ENCODE results near the gene KCNJ12. TPM values are rescaled to one million over a fixed set of nuclear protein-coding genes. Genes with fewer than 3 reads are reported as not detected.

KCNJ12 gene
- total RNA-seq, 4 donors from 2014 or later, result 3.8 to 14.2 (median 6.3) TPM

- 32 to 33% methylated on average over 42 to 43 of the region's 43 CpGs for WGBS, 2 donors
Observed at GRCh38 chr17:21377705-21378396, 1.7 kb downstream of the KCNJ12 start.

GRCh38 chr17:21378553-21378952 is 2.4 kb downstream of the KCNJ12 start:
- intact Hi-C loops (cut with DNase I; ENCODE audit: low total_unique reads), result no loop called here
- 73 to 76% methylated on average over 5 of the region's 5 CpGs for WGBS, 2 donors
- DNase-seq (ENCODE audit: low spot score in 2 of 2), result no peak
- H3K4me3 ChIP-seq (ENCODE audit: low read depth, poor library complexity, severe bottlenecking), result no peak overlapping the region
- TF ChIP-seq POLR2A (IDR thresholded peaks at IDR 0.05) (no peak), CTCF (IDR thresholded peaks at IDR 0.05) (no peak)

More at GRCh38 chr17:21377705-21378396, 1.7 kb downstream of the KCNJ12 start:
- intact Hi-C loops (cut with DNase I; ENCODE audit: low total_unique reads), result no loop called here
- TF ChIP-seq POLR2A (IDR thresholded peaks at IDR 0.05), result no peak
- no peak for TF ChIP-seq CTCF (IDR thresholded peaks at IDR 0.05)
- no peak for DNase-seq (ENCODE audit: low spot score in 2 of 2)
- no peak overlapping the region for H3K4me3 ChIP-seq (ENCODE audit: low read depth, poor library complexity, severe bottlenecking)

- 56 to 70% methylated on average over 14 to 16 of the region's 17 CpGs for WGBS, 2 donors
- no peak overlapping the region for H3K4me3 ChIP-seq (ENCODE audit: low read depth, poor library complexity, severe bottlenecking)
- DNase-seq (ENCODE audit: low spot score in 2 of 2), result no peak
- intact Hi-C loops (cut with DNase I; ENCODE audit: low total_unique reads), result no loop called here
- TF ChIP-seq CTCF (IDR thresholded peaks at IDR 0.05) (no peak), POLR2A (IDR thresholded peaks at IDR 0.05) (no peak)
Observed at GRCh38 chr17:21379080-21379711, 3.0 kb downstream of the KCNJ12 start.

GRCh38 chr17:21380659-21381058 is 4.5 kb downstream of the KCNJ12 start:
- 94 to 95% methylated on average over 3 of the region's 3 CpGs for WGBS, 2 donors
- intact Hi-C loops (cut with DNase I; ENCODE audit: low total_unique reads), result no loop called here
- TF ChIP-seq CTCF (IDR thresholded peaks at IDR 0.05) (no peak), POLR2A (IDR thresholded peaks at IDR 0.05) (no peak)
- DNase-seq (ENCODE audit: low spot score in 2 of 2), result no peak
- no peak overlapping the region for H3K4me3 ChIP-seq (ENCODE audit: low read depth, poor library complexity, severe bottlenecking)

- intact Hi-C loops (cut with DNase I; ENCODE audit: low total_unique reads), result no loop called here
- no peak overlapping the region for H3K4me3 ChIP-seq (ENCODE audit: low read depth, poor library complexity, severe bottlenecking)
- 91 to 96% methylated on average over 6 of the region's 6 CpGs for WGBS, 2 donors
- DNase-seq (ENCODE audit: low spot score in 2 of 2), result no peak
- TF ChIP-seq POLR2A (IDR thresholded peaks at IDR 0.05) (no peak), CTCF (IDR thresholded peaks at IDR 0.05) (no peak)
Observed at GRCh38 chr17:21381076-21381706, 5.0 kb downstream of the KCNJ12 start.
